Spleen (tissue), 11 donors: ENCODE measurements around the gene ZNHIT2. TPM values are rescaled to one million over a fixed set of nuclear protein-coding genes. Genes with fewer than 3 reads are reported as not detected.

Experiments
- DNase-seq: peaks from one replicate; pipeline ENCODE4 v3.0.0-alpha.2; 2020
- H3K27ac ChIP-seq, 8 donors: fragments of 200-600 bp; sonication (generic) in 7 of 8; 1 replicate in 4 of 8; 2 replicates in 4 of 8; pipeline versions ENCODE4 v1.5.0 to v1.8.0; 2016 to 2021; ENCODE audit warnings: inconsistent platforms in 4 of 8, mild to moderate bottlenecking in 4 of 8, moderate library complexity in 1 of 8
- H3K27me3 ChIP-seq, 7 donors: fragments of 200-600 bp; sonication (generic) in 6 of 7; replicated peaks in 1 of 7; 1 replicate in 4 of 7; 2 replicates in 3 of 7; pipeline versions ENCODE4 v1.5.0 to v1.8.0; 2016 to 2021; ENCODE audit warnings: inconsistent platforms in 3 of 7, mild to moderate bottlenecking in 1 of 7
- H3K36me3 ChIP-seq, 6 donors: fragments of 200-600 bp; sonication (generic) in 5 of 6; 1 replicate in 4 of 6; 2 replicates in 2 of 6; pipeline versions ENCODE4 v1.5.0 to v1.8.0; 2016 to 2021; ENCODE audit warnings: inconsistent platforms in 2 of 6
- H3K4me1 ChIP-seq, 6 donors: fragments of 200-600 bp; sonication (generic) in 5 of 6; 1 replicate in 3 of 6; 2 replicates in 3 of 6; pipeline versions ENCODE4 v1.5.0 to v1.8.0; 2016 to 2021; ENCODE audit warnings: inconsistent platforms in 3 of 6
- H3K4me3 ChIP-seq, 8 donors: fragments of 200-600 bp; sonication (generic) in 7 of 8; 1 replicate in 4 of 8; 2 replicates in 4 of 8; pipeline versions ENCODE4 v1.5.0 to v1.8.0; 2016 to 2021; ENCODE audit warnings: inconsistent platforms in 4 of 8, mild to moderate bottlenecking in 4 of 8, moderate library complexity in 2 of 8
- H3K9me3 ChIP-seq, 8 donors: fragments of 200-600 bp; sonication (generic) in 7 of 8; 1 replicate in 4 of 8; 2 replicates in 4 of 8; pipeline versions ENCODE4 v1.5.0 to v1.8.0; 2016 to 2021; ENCODE audit warnings: inconsistent platforms in 4 of 8
- CTCF ChIP-seq, 11 experiments: fragments of 200-600 bp in 7 of 11; fragments of 450-650 bp in 4 of 11; sonication (generic) in 4 of 11; IDR thresholded peaks in 8 of 11; conservative IDR thresholded peaks in 3 of 11; 1 replicate in 7 of 11; 2 replicates in 4 of 11; pipeline versions ENCODE4 v1.4.0 to v1.8.0; 2016 to 2021; ENCODE audit warnings: antibody characterized with exemption in 11 of 11, inconsistent platforms in 4 of 11, mild to moderate bottlenecking in 1 of 11
- POLR2A ChIP-seq, 3 donors: fragments of 450-650 bp; IDR thresholded peaks; one replicate each; pipeline ENCODE4 v1.5.1; 2017; ENCODE audit warnings: antibody characterized with exemption in 3 of 3, mild to moderate bottlenecking in 1 of 3
- POLR2AphosphoS5 ChIP-seq, 3 donors: sonication (generic); formaldehyde crosslinking; IDR thresholded peaks; one replicate each; pipeline ENCODE4 v1.5.1; 2017; ENCODE audit warnings: antibody characterized with exemption in 3 of 3
- WGBS, 5 donors: extraction: QIAGEN DNeasy Blood & Tissue Kit in 3 of 5; methylation state at CpG; one replicate each; pipeline versions ENCODE4 v1.1.5 to v1.1.7; 2013 to 2018; 5-methylcytosine and 5-hydroxymethylcytosine counted together
- intact Hi-C: fragments of 100-400 bp; cut with DNase I; formaldehyde crosslinking; loops from one replicate; pipeline ENCODE4 v1.15.0; 2023; ENCODE audit warnings: low total_unique reads
- polyA plus RNA-seq, 3 donors: library from polyadenylated mRNA; stranded (reverse); fragments of 200-250 nt; gene quantifications; one replicate each; pipeline ENCODE4 v1.2.1, GENCODE V29; 2013
- total RNA-seq, 7 donors: library from RNA; depleted of rRNA in 3 of 7; stranded (reverse); fragments of >200 nt in 3 of 7; fragmentation: NEBNext Ultra II Directional in 4 of 7; extraction: Animal tissue kit (Norgen Biotek cat#: 25700) in 4 of 7; gene quantifications; one replicate each; pipeline versions ENCODE4 v1.1.0 to v1.2.1, GENCODE V29; 2016 to 2021
- donor health status: healthy with polysubstance abuse.
- donor health status: DM: no; HTN: no; CAD: no; lungs with moderate emphysema.
- donor health status: DM: no; HTN: no; CAD: no.
- donor health status: Bipolar disorder and iron deficiency.
- donor health status: healthy.
- donor health status: DM: no; HTN: no; CAD: no.
- donor health status: DM: yes; HTN: yes; CAD: no.

ZNHIT2 gene
- total and polyA plus RNA-seq, 10 donors, result 7.9 to 21.1 (median 13.3) TPM

DNA sequence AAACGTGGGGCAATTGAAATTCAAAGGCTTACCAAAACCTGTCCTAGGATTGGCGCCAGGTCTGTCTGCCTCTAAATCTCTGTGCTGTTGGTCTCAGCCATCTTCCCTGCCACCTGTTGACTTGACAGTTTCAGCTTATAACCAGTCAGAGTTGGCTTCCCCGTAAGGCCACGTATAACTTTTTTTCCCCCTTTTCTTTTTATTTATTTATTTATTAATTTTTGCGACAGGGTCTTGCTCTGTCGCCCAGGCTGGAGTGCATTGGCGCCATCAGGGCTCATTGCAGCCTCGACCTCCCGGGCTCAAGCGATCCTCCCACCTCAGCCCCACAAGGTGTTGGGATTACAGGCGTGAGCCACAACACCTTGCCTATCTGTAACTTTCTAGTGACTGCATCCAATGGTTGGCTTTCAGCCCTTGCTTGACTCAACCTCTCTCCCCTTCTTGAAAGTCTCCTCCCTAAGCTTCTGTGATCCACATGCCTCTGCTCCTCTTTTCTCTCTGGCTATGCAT lies 18.2 kb upstream of the ZNHIT2 start:
- no peak for TF ChIP-seq CTCF (IDR thresholded peaks at IDR 0.05 in 8 of 11, conservative IDR thresholded peaks at IDR 0.05 in 3 of 11)
- TF ChIP-seq POLR2A (IDR thresholded peaks at IDR 0.05), result no peak
- TF ChIP-seq POLR2AphosphoS5 (IDR thresholded peaks at IDR 0.05), result no peak
- peaks cover 32 to 58% (median 44%) of the 10 kb centered on the region in 6 donors for H3K4me1 ChIP-seq
- intact Hi-C loops, result no loop called here
- peak overlapping the region; percentile 77 to 99 (median 96) for H3K4me3 ChIP-seq
- H3K9me3 ChIP-seq, result no peaks in the 10 kb centered on the region
- peak; percentile 73 for DNase-seq
- 54 to 65% (median 63%) methylated on average over 11 of the region's 11 CpGs for WGBS, 5 donors
- no peaks in the 10 kb centered on the region for H3K27me3 ChIP-seq
- peaks cover 5 to 24% (median 22%) of the 10 kb centered on the region in 6 donors for H3K36me3 ChIP-seq
- peak overlapping the region; percentile 92 to 100 (median 98) for H3K27ac ChIP-seq

GRCh38 chr11:65134952-65135632 lies 17.6 kb upstream of the ZNHIT2 start:
- peak; percentile 94 for DNase-seq
- TF ChIP-seq POLR2AphosphoS5 (IDR thresholded peaks at IDR 0.05) (no peak), POLR2A (IDR thresholded peaks at IDR 0.05) (no peak), CTCF (IDR thresholded peaks at IDR 0.05 in 8 of 11, conservative IDR thresholded peaks at IDR 0.05 in 3 of 11) (no peak)
- no peaks in the 10 kb centered on the region for H3K27me3 ChIP-seq
- intact Hi-C loops, result no loop called here
- no peaks in the 10 kb centered on the region for H3K9me3 ChIP-seq
- peak overlapping the region; percentile 92 to 100 (median 98) for H3K27ac ChIP-seq
- H3K36me3 ChIP-seq, result peaks cover 5 to 30% (median 28%) of the 10 kb centered on the region in 6 donors
- 2 to 6% (median 4%) methylated on average over 24 of the region's 24 CpGs for WGBS, 5 donors
- peak overlapping the region; percentile 77 to 99 (median 96) for H3K4me3 ChIP-seq
- peaks cover 38 to 64% (median 50%) of the 10 kb centered on the region in 6 donors for H3K4me1 ChIP-seq

DNA sequence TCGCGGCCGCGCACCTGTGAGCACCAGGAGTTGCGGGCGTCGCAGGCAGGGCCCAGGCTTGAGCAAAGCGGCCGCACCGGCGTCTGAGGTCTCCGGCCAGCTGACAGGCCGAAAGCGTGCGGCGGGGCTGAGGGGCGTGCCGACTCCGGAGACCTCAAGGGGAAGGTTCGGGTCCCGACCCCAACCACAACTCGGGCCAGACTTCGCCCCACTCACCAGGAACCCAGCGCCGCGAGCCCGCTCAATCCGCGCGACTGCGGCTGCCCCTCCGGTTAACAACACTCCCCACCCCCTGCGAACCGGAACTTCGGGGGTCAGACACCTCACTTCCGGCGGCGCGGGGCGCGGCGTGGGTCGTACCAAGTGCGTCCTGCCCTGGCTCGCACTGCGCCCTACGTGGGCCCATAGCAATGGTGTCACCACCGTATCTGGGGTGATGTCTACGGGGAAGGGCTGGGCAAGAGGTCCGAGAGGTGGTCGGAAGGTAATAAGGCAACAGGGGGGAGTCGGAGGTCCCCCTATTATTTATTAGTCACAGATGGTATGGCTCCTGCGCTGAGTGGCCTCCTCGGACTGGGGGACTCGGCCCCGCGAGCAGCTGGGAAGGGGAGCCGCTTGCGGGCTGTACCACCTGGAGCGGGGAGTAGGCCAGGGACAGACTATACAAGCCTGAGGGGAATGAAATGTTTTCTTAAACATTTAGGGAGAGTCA lies 16.9 kb upstream of the ZNHIT2 start, which contains the start of gene SYVN1:
TSS of gene SYVN1 (minus strand) at position 280 of the 712 bp plus-strand sequence. CDS start 918 bp downstream, outside the sequence.
- intact Hi-C loops, result no loop called here
- H3K27ac ChIP-seq, result peak within 1 kb of the TSS; percentile 92 to 100 (median 98)
- peaks cover 5 to 37% (median 34%) of the 10 kb centered on the region in 6 donors for H3K36me3 ChIP-seq
- WGBS, 5 donors, result 0 to 1% (median 0%) methylated on average over 32 to 60 of the region's 60 CpGs
- peak; percentile 97 for DNase-seq
- TF ChIP-seq CTCF (IDR thresholded peaks at IDR 0.05 in 8 of 11, conservative IDR thresholded peaks at IDR 0.05 in 3 of 11), result peak in 2 of 11 experiments; percentile 5 to 8
- peak; percentile 99 for TF ChIP-seq POLR2AphosphoS5 (IDR thresholded peaks at IDR 0.05)
- TF ChIP-seq POLR2A (IDR thresholded peaks at IDR 0.05), result peak; percentile 71 to 90 (median 83)
- no peaks in the 10 kb centered on the region for H3K27me3 ChIP-seq
- peaks cover 38 to 71% (median 57%) of the 10 kb centered on the region in 6 donors for H3K4me1 ChIP-seq
- H3K9me3 ChIP-seq, result no peaks in the 10 kb centered on the region
- H3K4me3 ChIP-seq, result peak within 1 kb of the TSS; percentile 77 to 99 (median 96)
